Osteoblast (primary cell): ENCODE results near the gene PLEKHH3. TPM values are rescaled to one million over a fixed set of nuclear protein-coding genes. Genes with fewer than 3 reads are reported as not detected.
A peak's percentile ranks its signal among the peaks of the same experiment; 100 is the strongest.

Source experiments
- DNase-seq: peaks from one replicate; pipeline ENCODE4 v3.0.0; 2011; ENCODE audit warnings: low spot score, mixed read lengths; ENCODE audit not compliant: insufficient read length; ENCODE audit errors: missing footprints
- H2AFZ ChIP-seq: 2 replicates; pipeline ENCODE4 v1.6.0; 2011; ENCODE audit warnings: mild to moderate bottlenecking, low read length
- H3K27ac ChIP-seq: 2 replicates; pipeline ENCODE4 v1.5.1; 2011; ENCODE audit warnings: mild to moderate bottlenecking, low read depth, low read length, moderate library complexity
- H3K27me3 ChIP-seq: 2 replicates; pipeline ENCODE4 v1.6.0; 2012; ENCODE audit warnings: mild to moderate bottlenecking, control low read depth, inconsistent platforms, low read length, moderate library complexity; ENCODE audit not compliant: insufficient read depth
- H3K36me3 ChIP-seq: 2 replicates; pipeline ENCODE4 v1.5.1; 2011; ENCODE audit warnings: mild to moderate bottlenecking, low read length, control low read depth, moderate library complexity; ENCODE audit not compliant: insufficient read depth
- H3K4me1 ChIP-seq: 2 replicates; pipeline ENCODE4 v1.5.1; 2011; ENCODE audit warnings: mild to moderate bottlenecking, low read length, control low read depth, moderate library complexity; ENCODE audit not compliant: insufficient read depth
- H3K4me2 ChIP-seq: 2 replicates; pipeline ENCODE4 v1.6.0; 2011; ENCODE audit warnings: mild to moderate bottlenecking, low read length; ENCODE audit not compliant: insufficient read depth
- H3K4me3 ChIP-seq: fragments of 200-600 bp; sonication (generic); 3 replicates; pipeline ENCODE4 v1.5.1; 2012; ENCODE audit warnings: mild to moderate bottlenecking, low read length, inconsistent platforms; ENCODE audit not compliant: insufficient read depth
- H3K79me2 ChIP-seq: 2 replicates; pipeline ENCODE4 v1.6.0; 2012; ENCODE audit warnings: mild to moderate bottlenecking, low read length, control low read depth, inconsistent platforms; ENCODE audit not compliant: insufficient read depth
- H3K9me3 ChIP-seq: 2 replicates; pipeline ENCODE4 v1.5.1; 2011; ENCODE audit warnings: low read depth, low read length, control low read depth
- H4K20me1 ChIP-seq: 2 replicates; pipeline ENCODE4 v1.6.0; 2012; ENCODE audit warnings: mild to moderate bottlenecking, low read length, control low read depth; ENCODE audit not compliant: insufficient read depth
- CTCF ChIP-seq: IDR thresholded peaks from 2 replicates; pipeline ENCODE4 v1.5.1; 2011; ENCODE audit warnings: mild to moderate bottlenecking, low read depth, low read length, moderate library complexity; ENCODE audit errors: extremely low read depth
- total RNA-seq: library from RNA; depleted of rRNA; stranded (reverse); fragments of >200 nt; gene quantifications from 2 replicates; pipeline ENCODE4 v1.2.3, GENCODE V29; 2012

Gene PLEKHH3
- total RNA-seq, 1 donor: 19.9 TPM

- Histone ChIP-seq H3K4me1 (peaks cover 18% of the 10 kb centered on the region), H3K27me3 (no peaks in the 10 kb centered on the region), H4K20me1 (peaks cover under 1% of the 10 kb centered on the region), H3K36me3 (peaks cover 23% of the 10 kb centered on the region), H3K4me2 (peak within 1 kb of the TSS; percentile 84), H3K4me3 (peak within 1 kb of the TSS; percentile 87), H3K9me3 (no peaks in the 10 kb centered on the region), H3K27ac (peak within 1 kb of the TSS; percentile 70), H2AFZ (peak within 1 kb of the TSS; percentile 85), H3K79me2 (peaks cover 14% of the 10 kb centered on the region)
- DNase-seq: peak; percentile 99
- no peak for TF ChIP-seq CTCF
Measured at GRCh38 chr17:42659079-42659931, 17.5 kb downstream of the PLEKHH3 start, which contains the start of gene TUBG2. TUBG2 (plus strand) TSS chr17:42659284; CDS start chr17:42659504, 220 bp downstream.

- no peak for DNase-seq
- H3K4me2 ChIP-seq: no peak overlapping the region
- H3K4me3 ChIP-seq: no peak overlapping the region
- no peaks in the 10 kb centered on the region for H3K9me3 ChIP-seq
- no peaks in the 10 kb centered on the region for H4K20me1 ChIP-seq
- no peak overlapping the region for H3K27ac ChIP-seq
- H3K27me3 ChIP-seq: no peaks in the 10 kb centered on the region
- H3K36me3 ChIP-seq: peaks cover 14% of the 10 kb centered on the region
- H3K79me2 ChIP-seq: peaks cover 14% of the 10 kb centered on the region
- H2AFZ ChIP-seq: no peak overlapping the region
- TF ChIP-seq CTCF: no peak
- H3K4me1 ChIP-seq: peaks cover 25% of the 10 kb centered on the region
Measured at GRCh38 chr17:42657824-42658588, 18.8 kb downstream of the PLEKHH3 start.

GRCh38 chr17:42655528-42655927, 21.3 kb downstream of the PLEKHH3 start:
- Histone ChIP-seq H3K9me3 (no peaks in the 10 kb centered on the region), H2AFZ (peak overlapping the region; percentile 56), H3K36me3 (no peaks in the 10 kb centered on the region), H4K20me1 (no peaks in the 10 kb centered on the region), H3K4me1 (peaks cover 17% of the 10 kb centered on the region), H3K79me2 (peaks cover 5% of the 10 kb centered on the region), H3K4me2 (no peak overlapping the region), H3K4me3 (no peak overlapping the region), H3K27me3 (no peaks in the 10 kb centered on the region), H3K27ac (no peak overlapping the region)
- no peak for TF ChIP-seq CTCF
- peak; percentile 46 for DNase-seq
